Adipocyte (in vitro differentiated cells): ENCODE data around the gene AKR1C4.

Experiments used
- DNase-seq: peaks from one replicate; pipeline ENCODE4 v3.0.0-alpha.2; 2015; ENCODE audit warnings: low read depth
- H3K27me3 ChIP-seq: replicated peaks from 2 replicates; pipeline ENCODE4 v1.7.0; 2013; ENCODE audit warnings: mild to moderate bottlenecking, low read length, moderate library complexity; ENCODE audit not compliant: control insufficient read depth, insufficient read depth
- H3K36me3 ChIP-seq: 2 replicates; pipeline ENCODE4 v1.7.0; 2013; ENCODE audit warnings: low read length, mild to moderate bottlenecking, moderate library complexity; ENCODE audit not compliant: control insufficient read depth, insufficient read depth, severe bottlenecking
- H3K4me1 ChIP-seq: 2 replicates; pipeline ENCODE4 v1.7.0; 2013; ENCODE audit warnings: mild to moderate bottlenecking, low read length, moderate library complexity; ENCODE audit not compliant: control insufficient read depth, insufficient read depth
- H3K4me3 ChIP-seq: 2 replicates; pipeline ENCODE4 v1.7.0; 2013; ENCODE audit warnings: mild to moderate bottlenecking, low read length, moderate library complexity
- H3K9ac ChIP-seq: 2 replicates; pipeline ENCODE4 v1.7.0; 2013; ENCODE audit warnings: mild to moderate bottlenecking, low read length, moderate library complexity
- H3K9me3 ChIP-seq: 2 replicates; pipeline ENCODE4 v1.7.0; 2013; ENCODE audit warnings: mild to moderate bottlenecking, low read length, moderate library complexity; ENCODE audit not compliant: control insufficient read depth

Gene AKR1C4

DNA sequence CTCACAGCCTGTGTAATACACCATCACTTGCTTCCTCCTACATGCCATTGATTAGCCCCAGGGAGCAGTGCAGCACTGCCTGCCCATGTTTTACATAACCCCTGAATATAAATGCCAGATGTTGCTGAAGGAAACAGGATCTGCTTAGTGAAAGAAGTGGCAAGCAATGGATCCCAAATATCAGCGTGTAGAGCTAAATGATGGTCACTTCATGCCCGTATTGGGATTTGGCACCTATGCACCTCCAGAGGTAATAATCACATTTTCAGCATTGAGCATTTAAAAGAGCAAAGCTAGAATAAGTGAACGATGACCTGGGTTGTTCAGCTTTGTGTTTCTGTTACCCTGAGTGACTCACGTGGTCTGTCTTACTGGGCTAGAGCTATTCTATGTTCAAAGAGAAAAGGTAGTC is at the start of gene AKR1C4:
AKR1C4 (plus strand) TSS at position 136 of the 412 bp plus-strand sequence; CDS start at position 167, 31 bp downstream.
- no peaks in the 10 kb centered on the region for H3K27me3 ChIP-seq
- no peaks in the 10 kb centered on the region for H3K9me3 ChIP-seq
- DNase-seq: peak; percentile 1
- no peaks in the 10 kb centered on the region for H3K36me3 ChIP-seq
- H3K9ac ChIP-seq: no peak within 1 kb of the TSS
- H3K4me3 ChIP-seq: no peak within 1 kb of the TSS
- no peaks in the 10 kb centered on the region for H3K4me1 ChIP-seq

- Histone ChIP-seq H3K9me3 (peaks cover 8% of the 10 kb centered on the region), H3K27me3 (no peaks in the 10 kb centered on the region), H3K9ac (no peak overlapping the region), H3K4me3 (no peak overlapping the region), H3K36me3 (no peaks in the 10 kb centered on the region), H3K4me1 (no peaks in the 10 kb centered on the region)
- no peak for DNase-seq
Observed at GRCh38 chr10:5146920-5147254, 49.8 kb upstream of the AKR1C4 start.

DNA sequence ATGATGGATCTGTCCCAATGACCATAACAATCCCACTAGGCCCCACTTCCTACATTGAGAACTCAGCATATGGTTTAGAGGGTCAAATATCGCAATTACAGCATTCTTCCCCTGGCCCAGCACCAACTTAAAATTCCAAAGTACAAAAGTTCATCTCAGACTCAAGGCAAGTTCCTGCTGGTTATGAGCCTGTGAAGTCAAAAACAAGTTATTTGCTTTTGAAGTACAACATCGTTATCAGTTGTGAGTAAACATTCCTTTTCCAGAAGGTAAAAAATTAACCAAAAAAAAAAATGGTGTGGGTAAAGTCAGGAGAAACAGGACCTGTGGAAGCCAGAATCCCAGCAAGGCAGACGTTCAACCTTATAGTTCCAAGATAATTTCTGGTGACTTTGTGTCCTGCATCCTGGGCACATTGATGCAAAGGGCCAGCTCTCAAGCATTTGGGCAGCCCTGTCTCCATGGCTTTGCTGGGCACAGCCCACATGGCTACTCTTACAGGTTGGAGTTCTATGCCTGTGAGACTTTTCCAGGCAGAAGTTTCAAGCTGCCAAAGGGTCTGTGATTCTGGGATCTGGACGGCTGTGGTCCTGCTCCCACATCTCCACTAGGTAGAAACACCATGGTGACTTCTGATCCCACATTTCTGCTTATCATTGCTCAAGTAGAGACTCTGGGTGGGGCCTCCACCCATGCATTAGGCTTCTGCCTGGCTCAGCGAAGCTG is 49.2 kb upstream of the AKR1C4 start:
- no peak overlapping the region for H3K4me3 ChIP-seq
- no peaks in the 10 kb centered on the region for H3K27me3 ChIP-seq
- H3K9me3 ChIP-seq: peaks cover 8% of the 10 kb centered on the region
- H3K4me1 ChIP-seq: no peaks in the 10 kb centered on the region
- no peak for DNase-seq
- H3K36me3 ChIP-seq: no peaks in the 10 kb centered on the region
- H3K9ac ChIP-seq: no peak overlapping the region

DNA sequence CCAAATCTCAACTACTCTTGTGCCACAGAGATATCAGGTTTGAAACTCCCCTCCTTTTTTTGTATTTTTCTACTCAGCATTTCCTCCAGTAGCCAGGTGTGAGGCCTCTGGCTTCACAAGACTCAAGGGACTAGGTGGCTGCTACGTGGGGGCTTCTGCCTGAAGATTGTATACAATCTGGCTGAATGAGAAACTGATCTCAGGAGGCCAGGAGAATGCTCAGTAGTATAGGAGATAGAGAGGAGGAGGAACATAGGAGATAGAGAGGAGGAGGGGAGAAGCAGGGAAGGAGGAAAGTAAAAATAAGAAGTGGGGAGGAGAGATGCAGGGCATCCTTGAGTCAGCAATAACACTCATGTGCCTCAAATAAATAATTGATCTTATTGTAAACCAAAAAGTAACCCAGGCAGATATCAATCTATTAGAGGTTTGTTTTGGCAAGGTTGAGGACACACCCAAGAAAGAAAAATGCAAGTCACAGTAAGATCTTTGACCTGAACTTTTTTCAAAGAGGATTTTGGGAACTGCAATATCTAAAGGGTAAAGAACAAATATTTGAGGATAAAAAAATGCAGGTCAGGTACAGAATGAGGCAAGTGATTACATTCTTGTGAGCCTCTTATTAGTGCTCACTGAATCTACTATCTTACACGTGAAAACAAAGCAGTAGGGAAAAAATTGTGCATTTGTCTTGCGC is 48.5 kb upstream of the AKR1C4 start:
- Histone ChIP-seq H3K4me3 (no peak overlapping the region), H3K4me1 (no peaks in the 10 kb centered on the region), H3K36me3 (no peaks in the 10 kb centered on the region), H3K9me3 (peaks cover 8% of the 10 kb centered on the region), H3K27me3 (no peaks in the 10 kb centered on the region), H3K9ac (no peak overlapping the region)
- DNase-seq: no peak

DNA sequence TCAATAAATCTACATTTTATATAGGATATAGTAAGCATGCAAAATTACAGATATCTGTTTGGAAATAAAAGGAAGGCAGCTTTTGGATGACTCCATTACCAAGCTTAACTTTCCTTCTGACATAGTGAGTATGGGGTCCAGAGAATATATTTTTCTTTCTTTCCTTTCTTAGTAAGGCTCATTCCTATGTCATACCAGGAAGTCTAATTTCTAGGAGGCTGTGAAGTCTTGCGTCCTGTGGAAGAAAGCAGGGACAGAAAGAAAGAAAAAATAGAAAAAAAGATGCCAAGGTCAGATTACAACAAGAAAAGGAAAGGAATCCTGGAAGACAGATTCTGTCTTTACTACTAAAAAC is 48.0 kb upstream of the AKR1C4 start:
- no peak overlapping the region for H3K9ac ChIP-seq
- no peaks in the 10 kb centered on the region for H3K4me1 ChIP-seq
- no peaks in the 10 kb centered on the region for H3K27me3 ChIP-seq
- no peak overlapping the region for H3K4me3 ChIP-seq
- DNase-seq: no peak
- peaks cover 8% of the 10 kb centered on the region for H3K9me3 ChIP-seq
- H3K36me3 ChIP-seq: no peaks in the 10 kb centered on the region

DNA sequence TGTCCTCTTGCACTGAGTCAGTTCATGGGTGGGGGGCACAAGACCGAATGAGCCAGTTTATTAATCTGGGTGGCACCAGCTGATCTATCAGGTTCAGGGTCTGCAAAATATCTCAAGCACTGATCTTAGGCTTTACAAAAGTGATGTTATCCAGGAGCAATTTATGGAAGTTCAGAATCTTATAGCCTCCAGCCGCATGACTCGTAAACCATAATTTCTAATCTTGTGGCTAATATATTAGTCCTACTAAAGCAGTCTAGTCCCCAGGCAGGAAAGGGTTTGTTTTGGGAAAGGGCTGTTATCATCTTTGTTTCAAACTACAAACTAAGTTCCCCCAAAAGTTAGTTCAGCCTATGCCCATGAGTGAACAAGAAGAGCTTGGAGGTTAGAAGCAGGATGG is 45.6 kb upstream of the AKR1C4 start:
- peaks cover 8% of the 10 kb centered on the region for H3K9me3 ChIP-seq
- no peak overlapping the region for H3K9ac ChIP-seq
- no peaks in the 10 kb centered on the region for H3K36me3 ChIP-seq
- no peaks in the 10 kb centered on the region for H3K4me1 ChIP-seq
- no peaks in the 10 kb centered on the region for H3K27me3 ChIP-seq
- no peak overlapping the region for H3K4me3 ChIP-seq
- DNase-seq: no peak

DNA sequence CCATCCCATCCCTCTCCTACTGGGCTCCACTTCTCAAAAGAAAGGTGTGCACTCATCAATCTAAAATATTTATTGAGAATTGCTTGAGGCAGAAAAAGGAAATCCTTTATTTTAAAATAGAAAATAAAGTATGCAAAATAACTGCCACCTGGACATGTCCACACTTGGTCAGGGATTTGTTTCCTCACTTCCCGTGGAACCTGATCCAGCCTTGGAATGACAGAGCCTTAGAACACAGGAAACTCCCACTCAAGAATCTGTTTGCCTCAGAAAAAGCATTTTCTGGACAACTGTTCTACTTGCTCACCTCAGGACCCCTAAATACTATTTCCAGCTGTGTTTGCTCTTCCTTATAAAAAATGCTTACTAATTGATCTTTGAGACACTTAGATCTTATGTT is 40.7 kb upstream of the AKR1C4 start:
- no peak for DNase-seq
- no peaks in the 10 kb centered on the region for H3K27me3 ChIP-seq
- no peaks in the 10 kb centered on the region for H3K36me3 ChIP-seq
- no peaks in the 10 kb centered on the region for H3K9me3 ChIP-seq
- no peak overlapping the region for H3K9ac ChIP-seq
- no peak overlapping the region for H3K4me3 ChIP-seq
- H3K4me1 ChIP-seq: no peaks in the 10 kb centered on the region

DNA sequence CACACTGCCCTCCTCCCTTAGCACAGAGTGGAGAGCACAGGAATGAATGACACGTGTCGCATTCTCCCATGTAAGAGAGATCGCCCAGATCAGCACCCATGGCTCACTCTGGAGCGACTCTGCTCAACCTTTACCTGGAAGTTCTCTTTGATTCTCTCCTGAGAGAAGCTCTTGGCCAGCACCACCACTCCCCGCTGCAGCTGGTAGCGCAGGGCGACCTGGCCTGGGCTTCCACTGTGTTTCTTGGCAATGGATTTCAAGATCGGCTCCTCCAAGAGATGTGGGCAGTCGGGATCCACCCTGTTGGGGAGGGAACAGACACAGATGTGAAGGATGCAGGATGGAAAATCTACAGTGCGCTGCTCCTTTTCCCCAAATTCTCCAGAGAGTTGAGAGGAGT is 39.1 kb upstream of the AKR1C4 start:
- Histone ChIP-seq H3K27me3 (no peaks in the 10 kb centered on the region), H3K4me3 (no peak overlapping the region), H3K36me3 (no peaks in the 10 kb centered on the region), H3K9ac (no peak overlapping the region), H3K9me3 (no peaks in the 10 kb centered on the region), H3K4me1 (no peaks in the 10 kb centered on the region)
- DNase-seq: no peak

DNA sequence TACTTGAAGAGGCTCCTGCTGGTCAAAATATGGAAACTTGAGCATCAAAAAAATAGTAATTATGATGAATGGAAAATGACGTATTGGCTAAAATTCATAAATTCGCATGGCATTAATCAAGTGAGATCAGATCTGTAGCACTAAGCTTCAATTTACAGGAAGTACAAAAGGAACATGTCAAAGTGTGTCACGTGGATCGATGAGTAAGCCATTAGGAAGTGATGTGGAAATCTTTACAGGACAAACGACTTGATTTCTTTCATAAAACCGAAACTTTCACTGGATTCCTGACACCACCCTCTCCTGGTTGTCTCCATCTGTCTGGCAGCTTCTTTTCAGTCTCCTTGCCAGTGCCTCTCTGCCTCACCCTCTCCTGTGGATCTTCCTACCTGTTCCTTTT is 37.5 kb upstream of the AKR1C4 start:
- H3K4me1 ChIP-seq: no peaks in the 10 kb centered on the region
- no peak overlapping the region for H3K9ac ChIP-seq
- H3K9me3 ChIP-seq: peaks cover 13% of the 10 kb centered on the region
- H3K36me3 ChIP-seq: no peaks in the 10 kb centered on the region
- no peak overlapping the region for H3K4me3 ChIP-seq
- no peaks in the 10 kb centered on the region for H3K27me3 ChIP-seq
- DNase-seq: no peak

GRCh38 chr10:5163487-5163886 is 33.1 kb upstream of the AKR1C4 start:
- H3K9ac ChIP-seq: no peak overlapping the region
- H3K4me3 ChIP-seq: no peak overlapping the region
- H3K9me3 ChIP-seq: peaks cover 42% of the 10 kb centered on the region
- DNase-seq: no peak
- no peaks in the 10 kb centered on the region for H3K36me3 ChIP-seq
- H3K27me3 ChIP-seq: no peaks in the 10 kb centered on the region
- H3K4me1 ChIP-seq: no peaks in the 10 kb centered on the region

DNA sequence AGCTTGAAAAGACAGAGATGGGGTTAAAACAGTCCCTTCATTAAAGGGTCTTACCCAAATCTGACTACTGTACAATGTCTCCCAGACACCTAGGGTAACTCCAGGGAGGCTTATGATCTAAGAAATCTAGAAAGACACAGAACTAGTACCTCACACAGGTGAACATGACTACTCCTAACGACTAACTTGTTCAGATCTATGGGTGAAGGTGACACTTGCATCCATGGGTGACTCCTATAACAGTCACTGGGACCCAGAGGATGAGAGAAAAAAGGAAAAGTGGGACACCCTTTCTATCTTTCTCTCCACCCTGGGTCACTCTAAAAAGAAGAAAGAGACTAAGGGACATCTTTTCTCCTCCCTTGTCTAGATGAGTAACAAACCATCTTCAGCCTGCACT is 30.9 kb upstream of the AKR1C4 start:
- H3K4me3 ChIP-seq: no peak overlapping the region
- no peak overlapping the region for H3K9ac ChIP-seq
- no peaks in the 10 kb centered on the region for H3K27me3 ChIP-seq
- H3K36me3 ChIP-seq: no peaks in the 10 kb centered on the region
- no peak for DNase-seq
- peaks cover 45% of the 10 kb centered on the region for H3K9me3 ChIP-seq
- H3K4me1 ChIP-seq: no peaks in the 10 kb centered on the region
